GM19351 (cell line): ENCODE data around the gene TBPL1.

ENCODE experiments used
- ATAC-seq: cut with Tn5 transposase; IDR thresholded peaks from one replicate; pipeline ENCODE4 v1.9.1; 2021; ENCODE audit warnings: mild to moderate bottlenecking, moderate library complexity; ENCODE audit not compliant: unreplicated experiment

Gene TBPL1

DNA sequence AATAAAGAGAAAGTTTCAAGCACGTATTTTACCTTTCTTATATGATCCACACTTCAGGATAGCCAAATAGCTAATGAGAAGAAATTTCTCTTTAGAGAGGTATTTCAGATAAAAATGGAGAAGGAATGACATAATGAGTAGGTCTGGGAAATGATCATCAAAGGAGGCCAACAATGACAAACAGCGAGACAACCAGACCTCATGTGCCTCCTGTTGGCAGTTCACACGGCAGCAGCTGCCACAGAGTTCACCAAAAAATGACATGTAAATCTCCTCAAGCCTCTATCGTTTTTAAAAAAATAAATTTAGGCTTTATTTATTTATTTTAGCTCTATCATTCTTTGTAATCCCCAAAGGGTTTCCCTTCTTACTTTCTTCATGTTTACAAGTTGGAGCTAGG, 51.7 kb downstream of the TBPL1 start:
- ATAC-seq: no peak

DNA sequence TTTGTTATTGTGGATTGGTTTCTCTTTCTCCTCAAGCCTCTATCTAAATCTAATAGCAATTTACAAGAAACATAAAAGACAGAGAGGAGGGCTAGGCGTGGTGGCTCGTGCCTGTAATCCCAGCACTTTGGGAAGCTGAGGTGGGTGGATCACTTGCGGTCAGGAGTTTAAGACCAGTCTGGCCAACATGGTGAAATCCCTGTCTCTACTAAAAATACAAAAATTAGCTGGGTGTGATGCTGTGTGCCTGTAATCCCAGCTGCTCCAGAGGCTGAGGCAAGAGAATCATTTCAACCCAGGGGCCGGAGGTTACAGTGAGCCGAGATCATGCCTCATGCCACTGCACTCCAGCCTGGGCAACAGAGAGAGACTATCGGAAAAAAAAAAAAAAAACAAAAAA, 52.8 kb downstream of the TBPL1 start:
- ATAC-seq: no peak

DNA sequence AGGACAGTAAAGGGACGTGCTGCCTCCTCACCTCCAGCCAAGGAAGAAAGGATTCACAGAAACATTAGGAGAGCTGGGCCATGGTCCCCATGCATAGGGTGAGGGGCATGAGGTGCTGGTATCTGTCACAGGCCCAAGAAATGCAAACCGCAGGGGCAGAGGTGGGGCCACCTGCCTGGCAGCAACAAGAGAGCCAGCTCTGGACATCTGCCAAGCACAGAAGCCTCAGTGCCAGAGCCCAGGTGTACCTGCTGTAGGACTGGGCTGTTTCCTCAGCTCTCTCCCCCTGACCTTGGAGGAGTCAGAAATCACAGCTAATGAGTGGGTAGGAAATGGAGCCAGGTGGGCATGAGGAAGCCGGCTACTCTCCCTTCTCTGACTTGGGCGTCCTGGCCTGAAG, 54.1 kb downstream of the TBPL1 start:
- no peak for ATAC-seq

DNA sequence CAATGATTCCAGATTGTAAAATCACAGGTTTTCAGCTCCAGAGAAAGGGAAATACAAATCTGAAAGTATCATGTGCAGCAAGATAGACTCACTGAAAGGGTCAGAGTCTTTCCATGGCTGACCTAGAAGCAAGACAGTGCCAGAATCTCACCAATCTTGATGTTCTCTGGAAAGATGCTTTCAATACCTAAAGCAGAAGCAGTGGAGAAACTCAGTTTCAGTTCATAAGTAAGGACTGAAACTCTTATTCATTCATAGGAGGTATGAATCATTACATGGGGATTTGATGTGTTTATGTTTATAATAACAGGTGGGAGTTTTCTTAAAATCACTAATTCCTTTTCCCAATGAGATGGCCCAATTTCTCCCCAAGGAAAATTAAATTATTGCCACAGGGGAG, 56.9 kb downstream of the TBPL1 start:
- no peak for ATAC-seq

DNA sequence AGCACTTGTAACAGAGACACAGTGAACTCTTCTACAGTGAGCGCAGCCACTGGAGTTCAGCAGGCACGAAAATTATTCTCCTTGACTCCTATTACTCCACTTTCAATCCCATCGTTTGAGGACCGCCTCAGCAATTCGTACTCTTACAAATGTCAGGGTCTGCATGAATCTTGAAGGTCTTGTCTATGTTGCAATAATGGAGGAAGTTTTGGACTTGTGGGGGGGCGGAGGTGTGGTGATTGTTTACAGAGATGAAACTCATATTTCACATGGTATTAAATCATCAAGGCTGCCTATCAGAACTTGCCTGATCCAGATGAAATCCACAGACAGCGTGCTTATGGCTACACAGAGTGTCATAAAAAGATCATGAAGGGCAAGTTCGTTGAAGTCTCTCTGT, 57.4 kb downstream of the TBPL1 start:
- no peak for ATAC-seq

DNA sequence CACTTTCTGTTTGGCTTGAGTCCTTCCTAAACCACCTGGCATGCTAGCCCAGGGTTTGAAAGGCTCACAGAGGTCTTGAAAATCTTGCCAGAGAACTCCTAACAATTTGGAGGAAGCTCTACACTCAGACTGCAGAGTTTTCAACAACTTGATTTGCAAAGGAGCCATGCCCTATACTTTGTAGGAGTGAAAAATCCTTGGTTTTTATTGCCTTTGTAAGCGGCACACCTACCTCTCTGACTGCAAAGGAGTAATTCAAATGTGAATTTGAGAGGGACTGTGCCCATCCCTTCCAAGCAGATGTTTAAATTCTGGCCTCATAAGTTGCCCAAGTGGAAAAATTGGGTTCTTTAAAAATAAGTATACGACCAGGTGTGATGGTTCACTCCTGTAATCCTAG, 58.0 kb downstream of the TBPL1 start:
- no peak for ATAC-seq

DNA sequence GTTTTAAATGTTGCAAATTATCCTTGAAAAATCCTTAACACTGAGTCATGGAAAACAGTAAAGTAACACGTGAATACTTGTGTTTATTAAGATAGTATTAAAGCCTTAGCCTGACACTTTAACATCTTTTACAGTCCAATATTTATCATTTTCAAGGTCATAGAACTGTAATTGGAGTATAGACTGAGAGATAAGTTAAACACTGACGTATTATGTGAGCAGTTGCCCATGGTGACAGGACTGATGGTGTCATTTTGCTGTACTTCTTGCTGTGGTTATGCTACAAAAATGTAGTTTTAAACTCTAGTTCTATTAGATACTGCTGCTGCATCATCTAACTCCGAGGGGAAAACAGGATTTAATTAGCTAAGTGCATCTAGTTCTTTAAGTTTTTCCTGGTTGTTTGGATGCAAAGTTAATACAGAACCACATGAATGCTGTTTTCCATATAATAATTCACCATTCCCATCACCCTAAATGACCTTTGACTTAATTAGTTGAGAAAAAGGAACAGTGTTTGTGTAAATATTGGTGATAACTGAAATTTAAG, 61.6 kb downstream of the TBPL1 start:
- no peak for ATAC-seq

DNA sequence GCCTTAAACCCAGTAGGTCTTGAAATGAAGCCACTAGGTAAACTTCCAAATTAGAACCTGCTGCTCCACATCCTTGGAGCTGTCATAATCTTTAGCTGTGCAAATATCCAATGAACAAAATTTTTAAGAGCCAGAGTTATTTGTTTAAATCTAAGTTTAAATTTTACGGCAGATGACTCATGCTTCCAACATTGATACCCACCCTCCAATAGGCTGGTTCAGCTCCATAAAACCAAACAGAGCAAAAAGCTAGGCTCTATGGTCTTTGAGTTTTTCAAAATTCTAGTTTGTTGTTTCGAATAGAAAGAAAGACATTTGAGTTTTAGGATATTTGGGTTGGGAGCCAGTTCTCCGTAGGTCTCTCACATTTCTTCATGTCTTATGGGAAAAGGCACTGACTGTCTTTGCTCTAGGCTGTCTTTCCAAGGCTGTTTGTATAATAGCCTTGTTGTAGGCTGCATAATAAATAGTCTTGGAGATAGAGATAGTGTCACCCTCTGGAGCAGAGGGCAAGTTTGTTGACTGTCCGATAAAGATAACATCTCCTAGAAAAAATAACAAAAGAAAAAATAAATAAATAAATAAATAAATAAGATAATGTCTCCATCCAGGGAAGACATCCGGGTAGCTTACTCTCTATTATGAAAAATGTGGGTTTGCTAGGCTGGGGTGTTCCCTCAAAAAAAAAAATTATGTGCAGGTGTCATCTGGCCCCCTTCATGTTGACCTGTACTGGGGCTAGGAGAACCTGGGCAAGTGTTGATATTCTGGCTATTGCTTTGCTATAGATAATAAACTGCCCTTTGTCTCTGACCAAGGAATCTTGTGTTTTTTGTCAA, 62.9 kb downstream of the TBPL1 start:
- no peak for ATAC-seq

DNA sequence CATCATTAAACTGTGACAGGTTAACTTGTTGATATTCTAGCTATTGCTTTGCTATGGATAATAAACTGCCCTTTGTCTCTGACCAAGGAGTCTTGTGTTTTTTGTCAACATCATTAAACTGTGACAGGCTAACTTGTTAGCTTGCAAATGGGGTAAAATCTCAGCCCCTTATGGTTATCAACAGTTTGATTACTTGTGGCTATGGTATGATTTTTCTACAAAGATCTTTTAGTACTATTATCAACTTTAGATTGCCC, 63.5 kb downstream of the TBPL1 start:
- no peak for ATAC-seq

DNA sequence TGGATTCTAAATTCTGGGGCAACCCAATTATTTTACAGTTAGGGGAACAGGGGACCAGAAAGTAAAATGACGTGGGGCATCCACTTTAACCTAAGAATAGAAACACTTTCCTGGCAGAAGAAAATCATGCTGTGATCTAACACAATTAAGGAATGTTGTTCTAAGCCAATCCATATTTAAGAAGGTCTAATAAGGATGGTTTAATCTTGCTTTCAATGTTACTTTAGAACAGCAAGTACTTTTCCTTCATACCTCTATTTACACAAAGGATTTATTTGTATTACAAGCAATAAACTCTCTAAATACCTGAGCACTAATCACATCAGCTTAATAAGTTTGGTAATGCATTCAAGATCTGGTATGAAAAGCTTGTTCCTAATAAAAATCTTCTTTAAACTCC, 67.0 kb downstream of the TBPL1 start:
- no peak for ATAC-seq

DNA sequence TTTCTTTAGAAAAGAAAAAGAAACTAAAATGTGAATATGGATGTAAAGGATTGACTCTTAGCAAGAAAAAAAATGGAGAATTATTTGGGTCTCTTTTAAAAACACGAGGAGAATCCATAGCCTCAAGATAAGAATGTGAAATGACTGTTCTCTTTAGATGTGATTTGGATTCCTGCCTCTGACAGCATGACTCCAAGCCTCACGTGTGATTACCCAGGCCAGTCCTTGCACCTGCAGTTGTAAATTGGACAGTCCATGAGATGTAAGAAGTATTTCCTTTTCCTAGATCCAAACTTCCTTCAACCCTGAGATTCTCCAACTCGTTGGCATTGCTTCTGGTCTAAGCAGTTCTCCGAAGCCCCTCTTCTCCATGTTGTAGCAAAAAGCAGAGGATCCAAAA, 67.5 kb downstream of the TBPL1 start:
- no peak for ATAC-seq

DNA sequence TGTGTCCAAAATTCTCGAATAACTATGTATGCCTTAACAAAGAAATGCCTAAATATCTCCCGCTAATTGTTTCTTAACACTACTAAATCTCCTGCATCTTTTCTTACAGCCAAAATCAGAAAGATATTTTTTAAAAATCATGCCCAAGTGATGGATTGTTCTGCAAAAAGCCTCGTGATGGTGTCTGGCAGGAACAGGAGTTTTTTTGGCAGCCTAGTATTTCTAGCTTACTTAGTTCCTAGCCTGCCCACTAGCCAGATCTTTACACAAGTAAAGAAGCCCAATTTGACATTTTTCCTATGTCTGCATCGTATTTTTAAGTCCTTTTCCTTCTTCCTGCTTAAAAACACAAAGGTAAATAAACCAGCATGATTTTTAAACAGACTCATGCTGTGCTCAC, 67.9 kb downstream of the TBPL1 start:
- no peak for ATAC-seq

DNA sequence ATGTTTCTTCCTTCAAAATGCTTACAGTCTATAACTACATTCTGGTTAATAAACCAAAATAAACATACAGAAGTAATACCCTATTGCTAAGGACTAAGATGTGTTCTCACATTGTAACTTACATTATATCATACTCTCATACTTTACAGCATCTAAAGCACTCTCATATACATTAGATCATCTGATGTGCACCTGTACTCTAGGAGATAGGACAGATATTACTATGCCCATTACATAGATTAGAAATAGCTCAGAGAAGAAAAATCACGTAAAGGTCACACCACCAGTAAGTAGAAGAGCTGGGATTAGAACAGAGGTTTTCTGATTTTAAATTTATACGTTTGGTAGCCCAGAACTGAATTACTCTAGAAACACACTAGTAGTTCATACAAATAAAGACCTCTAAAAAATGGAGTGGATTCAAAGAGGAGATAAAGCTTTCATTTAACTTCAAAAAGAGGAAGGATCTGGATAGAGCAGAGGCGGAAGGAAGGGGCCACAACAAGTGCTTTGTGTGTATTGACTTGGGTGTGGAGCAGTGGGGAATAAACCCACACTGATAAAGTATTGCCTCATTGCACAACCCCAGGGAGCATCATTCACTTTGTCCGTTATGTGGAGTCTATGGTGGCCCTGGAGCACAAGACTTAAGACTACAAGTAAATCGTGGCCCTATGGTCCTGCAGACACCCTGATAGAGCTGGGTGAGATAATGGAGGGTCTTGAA, 68.5 kb downstream of the TBPL1 start:
- peak; percentile 62 for ATAC-seq

DNA sequence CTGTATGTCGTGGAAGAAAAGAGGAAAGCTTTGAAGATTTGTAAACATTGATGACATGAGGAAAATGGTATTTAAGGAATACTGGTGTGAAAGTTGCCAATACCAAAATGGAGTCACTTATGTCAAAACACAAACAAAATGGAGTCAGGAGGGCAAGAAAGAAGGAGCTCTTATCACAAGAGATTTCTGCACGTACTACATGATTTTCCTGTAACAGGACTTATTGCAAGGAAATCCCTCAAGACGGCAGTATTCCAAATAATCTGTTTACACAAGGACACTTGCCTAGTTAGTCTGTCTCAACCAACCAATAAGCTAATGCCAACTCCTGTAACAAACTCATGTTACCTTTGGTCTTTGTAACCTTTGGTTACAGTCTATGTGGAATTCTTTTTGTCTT, 69.6 kb downstream of the TBPL1 start:
- no peak for ATAC-seq

DNA sequence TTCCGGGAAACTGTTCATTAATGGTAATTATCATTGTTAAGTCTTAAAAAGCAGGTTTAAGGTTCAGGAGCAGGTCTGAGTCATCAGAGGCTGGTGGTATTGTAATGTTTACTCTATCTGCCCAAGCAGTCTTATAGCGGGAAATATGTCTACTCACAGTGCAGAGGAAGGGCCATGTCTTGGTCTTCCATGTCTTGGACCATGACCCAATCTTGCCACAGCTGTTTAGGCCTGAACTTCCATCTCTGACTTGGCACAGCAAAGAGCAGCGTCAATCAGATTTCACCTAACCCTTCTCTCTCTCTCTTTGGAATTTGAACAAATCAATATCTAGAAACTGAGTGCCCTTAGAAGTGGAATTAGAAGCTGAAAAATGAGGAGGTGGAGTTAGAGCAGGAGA, 73.6 kb downstream of the TBPL1 start:
- no peak for ATAC-seq

DNA sequence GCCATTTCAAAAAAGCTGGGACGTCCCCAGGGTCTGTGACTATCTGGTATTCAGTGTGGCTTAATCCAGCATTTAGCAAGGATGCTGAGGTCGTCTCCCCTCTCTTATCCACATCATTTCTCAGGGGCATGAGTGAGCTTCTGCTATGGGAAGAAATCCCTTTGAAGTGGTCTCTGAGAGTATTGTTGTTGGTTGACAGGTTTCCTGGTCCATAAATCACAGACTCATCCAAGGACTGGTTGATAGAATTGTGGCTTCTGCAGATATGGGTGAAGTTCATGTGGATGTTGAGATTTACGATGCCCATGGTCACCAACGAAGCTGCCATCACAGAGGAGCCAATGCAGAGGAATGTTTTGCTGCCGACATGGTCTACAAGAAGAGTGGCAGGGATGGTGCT, 75.4 kb downstream of the TBPL1 start:
- ATAC-seq: no peak

DNA sequence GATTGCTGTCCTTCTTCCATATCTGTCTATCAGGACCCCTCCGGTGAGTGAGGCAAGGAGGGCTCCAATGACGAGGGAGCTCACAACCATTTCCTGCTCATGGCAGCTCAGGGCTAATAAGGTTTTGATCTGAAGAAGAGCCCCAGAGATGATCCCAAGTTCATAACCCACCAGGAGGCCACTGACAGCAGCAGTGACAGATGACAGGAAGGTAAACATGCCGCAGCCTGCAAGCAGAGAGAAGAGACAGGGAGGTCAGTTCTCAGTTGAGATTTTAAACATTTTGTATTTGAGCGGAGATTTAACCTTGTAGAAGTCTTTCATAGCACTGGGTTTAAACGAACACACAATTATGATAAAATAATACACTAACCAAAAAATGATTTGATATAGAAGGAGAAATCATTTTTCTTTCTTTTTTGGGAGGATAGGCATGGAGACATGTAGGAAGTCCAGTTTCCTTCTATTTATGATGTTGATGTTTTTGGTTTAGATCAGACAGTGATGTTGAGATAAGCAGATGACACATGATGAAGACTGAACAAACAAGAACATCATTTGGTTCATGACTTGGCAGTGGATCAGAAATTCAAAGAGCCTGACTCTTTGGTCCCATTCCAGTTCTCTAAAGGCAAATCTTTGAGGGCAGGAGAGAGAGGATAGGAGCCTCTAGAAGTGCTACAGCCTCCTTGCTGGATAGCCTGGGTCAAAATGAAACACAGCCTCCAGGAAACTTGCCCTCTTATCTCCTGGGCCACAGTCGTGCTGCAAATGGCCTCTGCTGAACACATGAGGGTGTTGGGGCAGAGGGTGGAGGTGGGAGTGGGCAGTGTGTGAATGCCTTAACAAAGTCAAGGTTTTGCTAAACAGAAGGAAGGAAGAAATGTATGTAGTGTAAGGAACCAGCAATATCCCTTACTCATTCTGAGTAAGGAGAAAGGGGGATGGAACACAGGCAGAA, 76.8 kb downstream of the TBPL1 start:
- no peak for ATAC-seq

DNA sequence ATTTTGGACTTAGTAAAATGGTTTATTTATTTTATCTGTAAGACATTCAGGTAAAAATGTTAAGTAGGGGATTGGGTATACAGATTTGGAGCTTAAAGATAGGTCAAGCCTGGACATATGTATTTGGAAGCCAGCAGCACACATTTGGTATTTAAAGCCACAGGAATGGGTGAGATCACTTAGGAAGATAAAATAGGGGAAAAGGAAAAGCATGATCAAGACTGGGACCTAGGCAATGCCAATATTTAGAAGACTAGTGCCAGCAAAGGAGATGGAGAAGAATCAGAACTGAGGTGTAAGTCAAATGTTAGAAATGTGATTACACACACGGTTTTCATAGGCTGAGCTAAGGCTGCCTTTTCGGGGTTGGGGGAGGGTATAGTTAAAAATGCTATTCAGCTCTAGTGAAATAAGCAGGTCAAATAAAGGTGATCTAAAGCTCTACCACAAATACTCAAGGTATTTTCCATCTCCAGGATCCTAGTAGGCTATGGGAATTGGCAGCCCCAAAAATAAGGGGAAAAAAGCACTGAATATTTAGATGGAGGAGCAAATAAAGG, 78.8 kb downstream of the TBPL1 start:
- no peak for ATAC-seq

DNA sequence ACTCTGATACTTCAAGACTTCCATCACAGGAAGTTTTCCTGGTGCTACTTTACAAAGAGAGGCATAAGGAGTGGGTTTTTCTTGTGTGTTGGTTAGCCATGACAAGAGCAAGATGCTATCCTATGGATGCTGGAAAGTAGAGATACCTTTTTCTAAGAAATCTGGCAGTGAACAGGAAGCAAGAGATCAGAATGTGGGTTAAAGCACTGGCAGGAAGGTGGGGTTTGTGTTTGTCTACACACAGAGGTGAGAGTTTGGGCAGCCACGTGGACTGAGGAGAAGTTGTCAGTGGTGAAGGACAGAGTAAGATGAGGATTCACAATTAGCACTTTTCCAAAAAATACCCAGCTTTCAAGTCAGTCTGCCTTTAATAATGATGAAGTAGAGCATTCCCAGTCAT, 81.5 kb downstream of the TBPL1 start:
- ATAC-seq: no peak

DNA sequence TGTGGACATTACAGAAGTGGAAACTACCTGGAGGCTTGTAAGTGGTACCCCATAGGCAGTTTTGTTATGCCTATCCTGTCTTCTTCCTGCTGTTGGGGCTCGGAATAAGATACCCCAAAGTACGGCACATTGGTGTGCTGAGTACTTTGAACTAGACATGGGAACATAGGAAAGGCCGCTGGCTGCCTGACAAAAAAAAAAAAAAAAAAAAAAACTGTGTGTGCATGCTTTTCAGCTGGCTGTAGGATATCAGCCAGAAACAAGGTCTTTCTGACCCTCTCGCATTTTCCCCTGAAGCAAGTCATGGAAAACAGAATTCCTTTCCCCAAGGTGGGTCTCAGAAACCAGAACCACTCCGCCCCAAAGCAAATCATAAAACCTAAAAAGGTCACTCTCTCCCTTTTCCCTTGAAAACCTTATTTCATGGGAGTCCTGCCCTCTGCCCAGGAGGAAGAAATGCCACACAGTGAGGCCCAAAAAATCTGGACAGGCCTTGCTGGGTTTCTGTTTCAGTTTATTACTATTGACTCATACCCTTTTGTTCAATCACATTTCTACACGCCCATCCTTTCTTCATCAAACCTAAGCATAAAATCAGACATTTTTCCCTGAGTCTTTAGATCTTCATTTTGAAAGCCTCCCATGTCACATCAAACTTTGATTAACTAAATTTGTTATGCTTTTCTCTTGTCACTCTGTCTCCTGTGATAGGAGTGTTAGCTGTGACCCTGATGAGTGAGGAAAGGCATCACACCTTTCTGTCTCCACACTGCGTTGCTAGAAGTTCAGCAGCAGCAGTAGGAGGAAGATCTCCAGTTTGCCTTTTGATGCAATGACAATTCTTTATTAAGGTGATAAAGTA, 82.2 kb downstream of the TBPL1 start:
- ATAC-seq: no peak
